Activated naive CD4-positive, alpha-beta T cell treated with anti-CD3 and anti-CD28 coated beads, Interleukin-2, amount 50 U/mL, for 72 hours (primary cell): ENCODE data around the gene MRPL16. TPM values are rescaled to one million over a fixed set of nuclear protein-coding genes. Genes with fewer than 3 reads are reported as not detected.
"Not testable (repeated sequence)": the region's sequence is repeated elsewhere in the genome, so short reads cannot be mapped to it uniquely, and the experiment has no call there.

Experiments
- ATAC-seq, 2 donors: fragments of 150-1000 bp; cut with Tn5 transposase; 2 replicates each; pipeline ENCODE4 v1.10.0; 2021; ENCODE audit warnings: mild to moderate bottlenecking in 2 of 2, moderate library complexity in 2 of 2
- DNase-seq, 2 donors: peaks; one replicate each; pipeline ENCODE4 v3.0.0; 2021 to 2022; ENCODE audit warnings: low spot score in 2 of 2
- H3K27ac Mint-ChIP-seq, 2 donors: one replicate each; pipeline ENCODE4 v1.8.0; 2022; ENCODE audit warnings: mild to moderate bottlenecking in 2 of 2, mixed read lengths in 2 of 2
- H3K36me3 Mint-ChIP-seq, 2 donors: one replicate each; pipeline ENCODE4 v1.8.0; 2022; ENCODE audit warnings: mixed read lengths in 2 of 2
- H3K9me3 Mint-ChIP-seq, 2 donors: one replicate each; pipeline ENCODE4 v1.8.0; 2022; ENCODE audit warnings: mixed read lengths in 2 of 2
- total RNA-seq, 2 donors: library from RNA; stranded (reverse); gene quantifications; one replicate each; pipeline ENCODE4 v1.2.3, GENCODE V29; 2022

Gene MRPL16
- 10 to 100 TPM; 67.9 to 94.2 TPM for total RNA-seq

GRCh38 chr11:59810189-59810910 lies at the start of gene MRPL16:
MRPL16 (minus strand) TSS chr11:59810778; CDS start chr11:59810658, 120 bp downstream.
- DNase-seq (peak; percentile 84 to 87), ATAC-seq (peak; percentile 98 to 99)
- Mint-ChIP-seq H3K9me3 (peaks cover 4 to 5% of the 10 kb centered on the region in 2 donors), H3K36me3 (peaks cover 16 to 21% of the 10 kb centered on the region in 2 donors), H3K27ac (peak within 1 kb of the TSS; percentile 92 to 95)

DNA sequence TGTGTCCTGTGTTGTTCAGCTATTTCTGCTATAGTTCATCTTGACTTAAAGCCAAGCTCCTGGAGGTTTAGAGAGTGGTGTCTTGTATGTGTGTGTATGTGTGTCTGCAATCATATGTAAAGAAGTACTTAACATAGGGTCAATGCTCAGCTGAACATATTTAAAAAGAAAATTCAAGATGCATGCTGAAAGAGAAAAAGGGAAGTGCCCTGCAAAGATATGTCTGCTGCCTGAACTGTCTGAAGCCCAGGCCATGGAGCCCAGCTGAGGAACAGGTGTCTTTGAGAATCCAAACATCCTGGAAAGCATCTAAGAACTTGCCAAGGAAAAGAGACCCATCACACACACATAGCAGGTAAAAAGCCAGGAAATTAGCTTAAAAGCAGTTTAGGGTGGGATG lies 49.1 kb upstream of the MRPL16 start:
- Mint-ChIP-seq H3K9me3 (no peaks in the 10 kb centered on the region), H3K36me3 (no peaks in the 10 kb centered on the region), H3K27ac (no peak overlapping the region)
- no peak for DNase-seq
- no peak for ATAC-seq

- Mint-ChIP-seq H3K36me3 (no peaks in the 10 kb centered on the region), H3K9me3 (no peaks in the 10 kb centered on the region), H3K27ac (peak overlapping the region in 1 of 2 donors; percentile 66)
- DNase-seq, result no peak
- ATAC-seq, result peak; percentile 82 to 85
Observed at GRCh38 chr11:59857439-59858434, 47.2 kb upstream of the MRPL16 start.

GRCh38 chr11:59854871-59855270 lies 44.3 kb upstream of the MRPL16 start:
- H3K9me3 Mint-ChIP-seq, result no peaks in the 10 kb centered on the region
- DNase-seq (no peak), ATAC-seq (no peak)
- no peaks in the 10 kb centered on the region for H3K36me3 Mint-ChIP-seq
- no peak overlapping the region for H3K27ac Mint-ChIP-seq

DNA sequence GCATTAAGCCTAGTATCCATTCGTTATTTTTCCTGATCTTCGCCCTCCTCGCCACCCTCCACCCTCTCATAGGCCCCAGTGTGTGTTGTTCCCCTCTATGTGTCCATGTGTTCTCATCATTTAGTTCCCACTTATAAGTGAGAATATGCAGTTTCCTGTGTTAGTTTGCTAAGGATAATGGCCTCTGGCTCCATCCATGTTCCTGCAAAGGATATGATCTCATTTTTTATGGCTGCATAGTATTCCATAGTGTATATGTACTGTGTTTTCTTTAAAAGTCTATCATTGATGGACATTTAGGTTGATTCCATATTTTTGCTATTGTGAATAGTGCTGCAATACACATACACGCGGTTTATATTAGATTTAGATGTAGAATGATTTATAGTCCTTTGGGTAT lies 40.8 kb upstream of the MRPL16 start:
- DNase-seq, H3K36me3 Mint-ChIP-seq, H3K9me3 Mint-ChIP-seq, H3K27ac Mint-ChIP-seq, ATAC-seq: not testable (repeated sequence)

DNA sequence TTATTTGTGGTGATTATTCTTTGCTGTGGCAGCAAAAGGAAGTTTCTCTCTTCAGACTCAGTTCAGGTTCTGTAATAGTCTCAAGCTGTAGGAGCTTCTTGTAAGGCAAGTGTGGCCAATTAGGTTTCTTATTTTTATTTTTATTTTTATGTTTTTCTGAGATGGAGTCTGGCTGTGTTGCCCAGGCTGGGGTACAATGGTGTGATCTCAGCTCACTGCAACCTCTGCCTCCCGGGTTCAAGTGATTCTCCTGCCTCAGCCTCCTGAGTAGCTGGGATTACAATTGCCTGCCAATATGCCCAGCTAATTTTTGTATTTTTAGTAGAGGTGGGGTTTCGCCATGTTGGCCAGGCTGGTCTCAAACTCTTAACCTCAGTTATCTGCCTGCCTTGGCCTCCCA lies 39.0 kb upstream of the MRPL16 start:
- DNase-seq, H3K27ac Mint-ChIP-seq, H3K36me3 Mint-ChIP-seq, H3K9me3 Mint-ChIP-seq, ATAC-seq: not testable (repeated sequence)

DNA sequence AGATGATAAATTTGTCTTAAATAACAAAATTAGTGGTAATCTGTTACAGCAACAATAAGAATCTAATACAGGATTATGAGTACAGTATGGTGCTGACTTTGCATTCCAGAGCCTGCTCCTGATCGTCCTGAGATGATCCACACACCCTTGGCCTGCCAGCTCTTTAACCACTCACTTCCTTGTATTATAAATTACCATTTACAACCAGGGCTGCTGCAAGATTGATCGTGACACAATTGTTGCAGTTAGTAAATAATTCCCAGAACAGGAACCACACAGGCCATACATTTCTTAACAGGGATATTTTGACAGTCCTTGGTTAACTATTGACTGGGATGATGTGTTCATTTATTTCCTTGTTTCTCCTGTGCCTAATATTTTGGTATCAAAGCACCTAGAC lies 38.6 kb upstream of the MRPL16 start:
- H3K36me3 Mint-ChIP-seq, result no peaks in the 10 kb centered on the region
- ATAC-seq (no peak), DNase-seq (no peak)
- H3K27ac Mint-ChIP-seq, result no peak overlapping the region
- H3K9me3 Mint-ChIP-seq, result no peaks in the 10 kb centered on the region

DNA sequence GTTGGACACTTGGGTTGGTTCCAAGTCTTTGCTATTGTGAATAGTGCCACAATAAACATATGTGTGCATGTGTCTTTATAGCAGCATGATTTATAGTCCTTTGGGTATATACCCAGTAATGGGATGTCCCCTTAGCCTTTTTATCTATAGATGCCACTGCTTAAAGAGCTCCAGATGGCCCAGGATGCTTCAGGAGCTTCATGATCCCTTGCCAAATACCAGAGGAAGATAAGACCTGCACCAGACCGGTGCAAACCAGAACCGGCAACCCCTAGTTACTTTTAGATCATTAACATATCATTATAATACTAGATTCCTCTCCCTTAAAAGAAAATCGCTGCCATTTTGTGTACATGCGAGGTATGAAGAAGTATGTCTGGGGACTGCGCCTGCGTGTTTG lies 37.9 kb upstream of the MRPL16 start:
- not testable (repeated sequence) for DNase-seq, H3K9me3 Mint-ChIP-seq, H3K27ac Mint-ChIP-seq, H3K36me3 Mint-ChIP-seq, ATAC-seq

DNA sequence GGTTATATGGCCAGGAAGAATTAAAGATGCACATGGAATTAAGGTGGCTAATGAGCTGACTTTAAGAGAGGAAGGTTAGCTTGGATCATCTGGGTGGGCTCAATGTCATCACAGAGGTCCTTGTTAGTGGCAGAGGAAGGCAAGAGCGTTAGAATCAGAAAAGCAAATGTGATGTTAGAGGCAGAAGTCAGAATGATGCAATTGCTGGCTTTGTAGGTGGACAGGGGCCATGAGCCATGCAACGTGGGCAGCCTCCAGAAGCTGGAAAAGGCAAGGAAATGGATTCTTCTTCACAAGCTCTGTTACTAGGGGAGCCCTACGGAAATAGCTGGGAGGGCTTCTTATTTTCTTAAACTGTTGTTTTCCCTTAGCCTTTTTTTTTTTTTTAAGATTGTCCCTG lies 37.0 kb upstream of the MRPL16 start:
- Mint-ChIP-seq H3K36me3 (no peaks in the 10 kb centered on the region), H3K9me3 (no peaks in the 10 kb centered on the region), H3K27ac (no peak overlapping the region)
- DNase-seq, result no peak
- no peak for ATAC-seq

DNA sequence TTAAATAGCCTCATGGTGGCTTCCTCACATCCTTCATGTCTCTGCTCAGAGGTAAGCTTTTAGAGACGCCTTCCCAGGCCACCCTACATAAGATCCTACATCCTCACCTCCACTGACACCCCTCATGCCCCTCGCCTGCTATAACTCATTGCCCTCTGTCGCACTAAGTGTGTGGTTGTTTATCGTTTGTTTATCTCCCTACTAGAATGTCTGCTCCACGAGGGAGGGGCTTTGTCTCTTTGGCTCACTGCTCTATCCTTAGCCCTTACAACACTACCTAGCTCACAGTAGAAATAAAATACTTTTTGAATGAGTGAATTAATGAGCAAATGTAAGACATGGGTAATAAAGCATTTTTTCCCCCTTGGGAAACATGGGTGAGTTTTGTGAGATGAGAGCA lies 36.0 kb upstream of the MRPL16 start:
- Mint-ChIP-seq H3K36me3 (no peaks in the 10 kb centered on the region), H3K27ac (no peak overlapping the region), H3K9me3 (no peaks in the 10 kb centered on the region)
- DNase-seq (no peak), ATAC-seq (no peak)

DNA sequence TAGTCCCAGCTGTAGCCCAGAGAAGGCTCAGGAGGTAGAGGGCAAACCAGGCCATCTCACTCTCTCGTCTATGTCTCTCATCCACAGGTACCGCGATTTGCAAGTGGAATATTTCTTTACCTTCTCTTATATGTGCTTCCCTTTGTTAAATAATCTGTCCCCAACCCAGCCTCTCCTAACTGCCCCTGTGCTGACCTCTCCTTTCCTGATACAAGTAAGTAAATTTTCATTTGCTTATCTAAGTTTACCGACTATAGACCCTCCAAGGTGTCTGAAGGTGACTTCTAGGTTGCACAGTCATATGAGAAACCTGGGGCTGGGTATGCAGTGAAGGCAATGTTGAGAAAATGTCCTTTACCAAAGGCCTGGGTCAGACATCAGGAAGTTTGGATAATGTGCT lies 34.8 kb upstream of the MRPL16 start, which contains the start of gene CBLIF:
CBLIF (minus strand) TSS at position 101 of the 400 bp plus-strand sequence; CDS start at position 55, 46 bp downstream.
- Mint-ChIP-seq H3K27ac (no peak within 1 kb of the TSS), H3K36me3 (no peaks in the 10 kb centered on the region), H3K9me3 (no peaks in the 10 kb centered on the region)
- ATAC-seq (no peak), DNase-seq (no peak)

DNA sequence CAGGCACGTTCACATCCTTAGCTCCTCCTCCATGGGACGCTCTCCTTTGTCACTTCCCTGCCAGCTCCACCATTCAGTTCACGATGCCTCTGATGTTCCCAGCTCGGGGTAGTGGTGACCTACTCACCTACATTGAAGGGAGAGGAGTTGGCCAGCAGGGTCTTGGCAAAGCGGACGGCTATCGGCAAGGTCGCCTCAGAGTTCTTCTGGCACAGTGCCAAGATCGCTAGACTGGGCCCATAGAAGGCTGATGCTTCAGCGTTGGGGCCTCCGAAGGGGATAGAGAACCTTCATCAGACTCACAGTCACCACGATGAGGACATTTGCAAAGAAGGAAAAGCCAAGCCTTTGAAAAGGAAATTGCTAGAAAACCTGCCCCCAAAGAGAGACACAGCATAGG lies 31.7 kb upstream of the MRPL16 start:
- DNase-seq (no peak), ATAC-seq (no peak)
- no peaks in the 10 kb centered on the region for H3K36me3 Mint-ChIP-seq
- no peaks in the 10 kb centered on the region for H3K9me3 Mint-ChIP-seq
- H3K27ac Mint-ChIP-seq, result no peak overlapping the region

GRCh38 chr11:59841514-59841913 lies 30.9 kb upstream of the MRPL16 start:
- DNase-seq (no peak), ATAC-seq (no peak)
- Mint-ChIP-seq H3K9me3 (no peaks in the 10 kb centered on the region), H3K36me3 (no peaks in the 10 kb centered on the region), H3K27ac (no peak overlapping the region)

DNA sequence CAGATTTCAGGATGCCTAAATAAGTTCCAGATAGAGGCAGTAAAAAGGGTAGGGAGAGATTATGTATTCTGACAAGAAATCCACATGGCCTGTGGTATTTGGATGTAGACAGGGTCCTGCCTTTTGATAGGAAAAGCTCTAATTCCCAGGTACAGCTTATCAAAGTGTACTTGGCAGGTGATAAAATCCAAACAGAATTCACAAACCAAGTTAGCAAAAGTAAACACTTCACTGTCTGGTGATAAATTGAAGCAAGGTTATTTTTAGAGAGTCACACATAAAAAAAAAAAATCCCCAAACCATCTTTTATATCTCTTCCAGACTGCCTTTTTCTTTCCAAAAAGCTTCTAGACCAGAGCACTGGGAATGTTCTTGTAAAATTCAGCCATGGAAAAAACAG lies 29.0 kb upstream of the MRPL16 start:
- H3K9me3 Mint-ChIP-seq, result no peaks in the 10 kb centered on the region
- H3K27ac Mint-ChIP-seq, result no peak overlapping the region
- no peak for ATAC-seq
- H3K36me3 Mint-ChIP-seq, result no peaks in the 10 kb centered on the region
- DNase-seq, result no peak

DNA sequence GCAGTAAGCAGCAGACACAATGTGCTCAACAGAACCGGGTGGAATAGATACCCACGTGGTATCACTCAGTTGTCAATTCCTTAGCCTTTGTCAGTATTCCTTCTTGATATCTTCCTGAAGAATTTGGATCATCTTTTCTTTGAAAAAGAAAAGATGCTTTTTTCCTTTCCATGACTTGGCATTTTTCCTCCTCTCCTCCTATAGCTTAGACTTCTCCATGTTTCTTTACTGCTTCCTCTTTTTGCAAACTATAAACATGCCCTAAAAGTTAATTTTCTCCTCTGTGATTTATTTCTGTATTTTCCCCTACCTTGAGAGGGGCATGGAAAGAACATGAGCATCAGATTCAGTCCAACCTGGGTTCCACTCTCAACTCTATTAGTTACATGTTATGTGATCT lies 23.0 kb upstream of the MRPL16 start:
- ATAC-seq (no peak), DNase-seq (no peak)
- H3K36me3 Mint-ChIP-seq, result no peaks in the 10 kb centered on the region
- H3K9me3 Mint-ChIP-seq, result no peaks in the 10 kb centered on the region
- H3K27ac Mint-ChIP-seq, result no peak overlapping the region

DNA sequence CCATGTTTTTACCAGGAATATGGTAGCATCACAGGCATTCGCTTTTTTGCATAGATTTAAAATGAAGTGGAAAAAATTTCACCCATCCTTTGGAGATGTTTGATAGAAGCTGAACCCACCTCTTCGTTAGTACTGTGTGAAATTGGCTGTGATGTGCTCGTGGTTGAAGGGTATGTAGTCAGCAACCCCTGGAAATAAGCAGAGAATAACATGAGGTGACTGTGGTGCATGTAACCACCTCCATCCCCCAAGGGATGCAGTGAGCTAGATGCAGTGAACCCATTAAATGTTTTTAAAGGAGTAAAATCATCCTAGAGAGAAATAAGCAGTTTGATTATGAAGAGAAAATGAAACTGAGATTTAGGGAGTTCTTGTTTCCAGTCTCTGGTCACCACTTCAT lies 18.8 kb upstream of the MRPL16 start:
- DNase-seq, result no peak
- no peaks in the 10 kb centered on the region for H3K36me3 Mint-ChIP-seq
- H3K9me3 Mint-ChIP-seq, result no peaks in the 10 kb centered on the region
- H3K27ac Mint-ChIP-seq, result no peak overlapping the region
- ATAC-seq, result no peak

DNA sequence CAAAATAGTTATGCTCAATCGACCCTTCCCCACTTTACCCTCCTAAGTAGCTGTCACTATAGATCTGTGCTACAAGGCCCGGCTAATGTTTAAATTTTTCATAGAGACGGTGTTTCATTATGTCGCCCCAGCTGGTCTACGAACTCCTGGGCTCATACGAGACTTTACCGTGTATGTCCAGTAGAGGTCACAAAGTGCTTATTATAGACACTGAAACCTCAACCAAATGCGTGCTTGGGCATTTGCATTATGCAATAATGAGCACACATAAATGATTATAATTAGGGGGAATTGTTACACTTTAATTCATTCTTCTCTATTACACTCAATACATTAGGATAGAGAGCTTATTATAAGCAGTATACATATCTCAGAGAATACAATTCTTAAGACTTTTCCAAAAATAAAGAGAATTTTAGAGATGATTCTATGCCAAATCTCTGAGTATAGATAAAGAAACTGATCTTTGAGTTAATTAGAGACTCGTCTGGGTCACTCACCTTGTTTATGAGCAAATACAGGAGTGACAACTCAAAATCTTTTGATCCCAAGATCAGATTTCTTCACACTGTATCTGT lies 12.5 kb upstream of the MRPL16 start:
- DNase-seq (no peak), ATAC-seq (peak; percentile 47 to 70)
- Mint-ChIP-seq H3K36me3 (no peaks in the 10 kb centered on the region), H3K9me3 (no peaks in the 10 kb centered on the region), H3K27ac (no peak overlapping the region)
